DMS114 treated with DMSO at 0.1 percent for 48 hours (cell line): ENCODE data around the gene CEMIP.
"Not testable (repeated sequence)": the region's sequence is repeated elsewhere in the genome, so short reads cannot be mapped to it uniquely, and the experiment has no call there.

Experiments
- DNase-seq: peaks from one replicate; lab custom pipeline; 2025; ENCODE audit not compliant: unreplicated experiment; lab: John Stamatoyannopoulos, UW

Gene CEMIP

GRCh38 chr15:80755885-80756284 is 23.3 kb upstream of the CEMIP start:
- DNase-seq: no peak

- no peak for DNase-seq
Measured at GRCh38 chr15:80758130-80758745, 20.9 kb upstream of the CEMIP start.

DNA sequence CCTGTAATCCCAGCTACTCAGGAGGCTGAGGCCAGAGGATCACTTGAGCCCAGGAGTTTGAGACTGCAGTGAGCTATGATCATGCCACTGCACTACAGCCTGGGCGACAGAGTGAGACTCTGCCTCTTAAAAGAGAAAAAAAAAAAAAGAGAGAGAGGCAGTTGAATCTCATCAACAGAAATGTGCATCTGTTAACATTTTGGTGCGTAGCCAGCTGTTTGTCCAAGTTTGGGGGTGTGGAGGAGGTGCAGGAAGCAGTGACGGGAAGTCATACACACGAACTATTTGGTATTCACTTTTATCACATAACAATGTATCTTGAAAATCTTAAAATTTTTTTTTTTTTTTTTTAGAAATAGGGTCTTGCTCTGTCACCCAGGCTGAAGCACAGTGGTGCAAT is 18.2 kb upstream of the CEMIP start:
- DNase-seq: no peak

DNA sequence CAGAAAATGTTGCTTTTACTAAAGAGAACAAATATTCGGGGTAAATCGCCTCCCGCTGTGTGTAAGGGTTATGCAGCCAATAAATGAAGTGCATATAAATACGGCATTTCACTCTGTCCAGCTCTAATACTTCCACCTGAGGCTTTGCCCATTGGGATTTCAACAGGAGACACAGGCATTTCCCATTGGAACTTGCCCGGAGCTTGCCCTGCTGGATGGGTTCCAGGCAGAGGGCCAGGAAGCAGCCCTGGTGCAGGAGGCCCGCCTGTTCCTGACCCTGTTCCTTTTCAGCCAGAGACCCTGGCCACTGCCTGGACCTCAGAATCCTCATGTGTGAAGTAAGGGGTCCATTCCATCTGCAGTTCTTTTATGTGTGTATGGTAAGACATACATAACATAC is 17.4 kb upstream of the CEMIP start:
- DNase-seq: no peak

DNA sequence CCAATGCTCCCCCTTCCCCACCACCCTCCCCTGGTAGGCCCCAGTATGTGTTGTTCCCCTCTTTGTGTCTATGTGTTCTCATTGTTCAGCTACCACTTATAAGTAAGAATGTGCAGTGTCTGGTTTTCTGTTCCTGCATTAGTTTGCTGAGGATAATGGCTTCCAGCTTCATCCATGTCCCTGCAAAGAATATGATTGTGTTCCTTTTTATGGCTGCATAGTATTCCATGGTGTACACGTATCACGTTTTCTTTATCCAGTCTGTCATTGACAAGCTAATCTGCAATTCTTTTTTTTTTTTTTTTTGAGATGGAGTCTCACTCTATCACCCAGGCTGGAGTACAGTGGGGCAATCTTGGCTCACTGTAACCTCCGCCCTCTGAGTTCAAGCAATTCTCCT is 15.9 kb upstream of the CEMIP start:
- DNase-seq: not testable (repeated sequence)

- no peak for DNase-seq
Measured at GRCh38 chr15:80764535-80764934, 14.6 kb upstream of the CEMIP start.

GRCh38 chr15:80766275-80766674 is 12.9 kb upstream of the CEMIP start:
- no peak for DNase-seq

DNA sequence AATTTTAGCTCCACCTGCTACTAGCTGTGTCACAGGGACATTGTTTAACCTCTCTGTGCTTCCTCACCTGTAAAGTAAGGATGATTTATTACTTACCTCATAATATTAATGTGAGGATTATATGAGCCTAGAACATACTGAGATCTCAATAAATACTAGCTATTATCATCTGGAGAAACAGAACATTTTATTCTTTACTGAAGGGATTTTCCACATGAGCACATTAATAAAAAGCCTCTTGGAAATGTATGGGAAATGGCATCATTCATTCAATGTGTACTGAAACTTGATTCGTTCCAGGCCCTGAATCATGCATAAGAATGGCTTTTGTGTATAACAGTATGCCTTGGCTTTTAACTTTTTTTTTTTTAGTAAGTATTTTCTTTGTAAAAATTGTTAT is 11.0 kb upstream of the CEMIP start:
- DNase-seq: no peak

GRCh38 chr15:80769153-80769828 is 9.9 kb upstream of the CEMIP start:
- no peak for DNase-seq

GRCh38 chr15:80769829-80770705 is 9.1 kb upstream of the CEMIP start:
- no peak for DNase-seq

DNA sequence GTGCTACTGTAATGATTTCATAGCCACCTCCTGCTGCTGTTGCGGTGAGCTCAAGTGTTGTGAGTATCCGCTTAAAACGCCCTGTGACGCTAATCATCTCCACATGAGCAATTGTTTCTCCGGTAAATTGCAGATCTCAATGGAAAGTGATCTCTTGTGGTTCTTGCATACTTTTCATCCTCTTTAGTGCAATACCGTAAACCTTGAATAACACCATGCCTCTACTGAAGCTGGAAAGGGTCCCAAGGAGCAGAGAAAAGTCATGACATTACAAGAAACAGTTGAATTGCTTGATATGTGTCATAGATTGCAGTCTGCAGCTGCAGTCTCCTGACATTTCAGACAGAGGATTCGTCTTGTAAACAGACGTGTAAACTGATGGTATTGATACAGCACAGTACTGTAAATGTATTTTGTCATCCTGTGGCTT is 6.0 kb upstream of the CEMIP start:
- DNase-seq: no peak

GRCh38 chr15:80773792-80774352 is 5.3 kb upstream of the CEMIP start:
- DNase-seq: no peak

DNA sequence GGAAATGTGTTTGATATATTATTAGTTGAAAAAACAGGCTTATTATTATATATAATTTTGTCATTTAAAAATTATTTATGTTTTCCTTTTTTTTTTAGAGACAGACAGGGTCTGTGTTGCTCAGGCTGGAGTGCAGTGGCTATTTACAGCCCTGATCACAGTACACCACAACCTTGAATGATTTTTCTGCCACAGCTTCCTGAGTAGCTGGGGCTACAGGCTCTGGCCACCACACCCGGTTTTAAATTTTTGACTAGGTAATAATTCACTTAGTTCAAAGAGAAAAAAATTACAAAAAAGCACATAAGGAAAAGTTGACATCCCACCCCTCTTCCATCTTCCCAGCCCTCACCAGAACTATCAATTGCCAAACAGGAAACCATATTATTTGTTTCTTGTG is 4.7 kb upstream of the CEMIP start:
- DNase-seq: no peak

GRCh38 chr15:80775338-80775737 is 3.8 kb upstream of the CEMIP start:
- no peak for DNase-seq

DNA sequence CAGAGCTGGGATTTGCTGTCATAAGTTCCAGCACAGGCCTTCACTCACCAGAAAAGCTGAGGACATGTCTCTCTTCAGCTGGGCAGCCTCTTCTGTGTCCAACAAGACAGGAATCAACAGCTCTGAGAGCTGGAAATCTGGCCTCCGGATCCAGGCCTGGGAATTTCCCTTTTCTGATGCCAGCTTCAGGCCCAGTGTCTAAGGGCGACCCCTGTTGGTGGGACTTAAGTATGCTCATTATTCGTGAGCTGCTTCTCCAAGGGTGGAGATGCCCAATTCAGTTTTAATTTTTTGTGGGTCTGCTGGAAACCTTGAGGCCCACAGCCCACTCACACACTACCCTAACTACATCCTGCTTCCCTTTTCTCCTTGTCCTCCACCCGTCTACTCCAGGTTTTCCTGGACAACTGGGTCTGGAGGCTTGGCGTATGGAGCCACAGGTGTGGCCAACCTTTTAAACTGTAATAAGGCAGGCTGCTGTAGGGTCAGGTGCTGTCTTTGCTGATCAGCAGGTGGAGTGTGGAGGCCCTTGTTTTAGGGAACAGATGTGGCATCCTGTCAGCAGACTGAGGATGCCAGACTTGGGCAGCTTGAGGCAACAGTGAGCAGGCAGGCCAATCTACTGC is 2.6 kb upstream of the CEMIP start:
- peak; percentile 51 for DNase-seq

- no peak for DNase-seq
Measured at GRCh38 chr15:80777137-80777536, 2.0 kb upstream of the CEMIP start.

DNA sequence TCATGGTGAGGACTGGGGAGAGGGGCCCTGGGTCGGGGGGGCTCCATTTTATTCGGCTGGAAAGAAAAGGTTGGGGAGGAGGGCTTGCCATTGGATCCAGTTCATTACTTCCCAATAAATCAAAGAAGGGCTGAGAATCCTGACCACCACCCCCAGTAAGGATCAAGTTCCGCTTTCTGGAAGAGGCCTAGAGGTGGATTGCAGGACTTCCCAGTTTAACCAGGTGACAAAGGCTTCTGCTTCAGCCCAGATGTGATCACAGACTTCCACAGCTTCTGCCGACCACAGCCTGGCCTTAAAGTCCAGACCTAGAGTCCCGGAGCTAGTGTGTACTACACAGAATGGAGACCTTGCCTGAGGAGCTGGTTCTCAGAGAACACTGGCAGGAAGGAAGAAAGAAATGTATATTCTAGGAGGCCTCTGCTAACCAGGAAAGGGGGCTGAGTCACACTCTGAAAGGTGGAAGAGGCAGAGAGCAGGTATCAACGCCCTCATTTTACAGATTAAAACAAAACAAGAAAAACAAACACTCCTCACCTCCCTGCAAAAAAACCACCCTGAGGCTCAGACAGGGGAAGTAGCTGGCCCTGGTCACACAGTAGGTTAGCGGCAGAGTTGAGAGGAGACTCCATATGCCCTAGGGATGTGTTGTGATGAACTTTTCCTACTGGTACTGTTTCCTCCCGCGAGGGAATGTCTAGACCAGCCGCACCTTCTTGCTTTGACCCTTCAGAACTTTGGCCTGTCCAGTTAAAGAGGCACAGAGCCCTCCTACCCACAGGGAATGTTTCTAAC is 1.1 kb upstream of the CEMIP start:
- DNase-seq: no peak

- DNase-seq: no peak
Measured at GRCh38 chr15:80778621-80778963, 578 bp upstream of the CEMIP start.

GRCh38 chr15:80779658-80780415 is 667 bp downstream of the CEMIP start:
- peak; percentile 32 for DNase-seq
